H1 (cell line): ENCODE data around the gene CST8. TPM values are rescaled to one million over a fixed set of nuclear protein-coding genes. Genes with fewer than 3 reads are reported as not detected.

Experiments
- BACH1 ChIP-seq: IDR thresholded peaks from 2 replicates; pipeline ENCODE4 v1.6.1; 2012; ENCODE audit warnings: low read length, improper control_type of control experiment
- SUZ12 ChIP-seq: fragments of 200-600 bp; sonication (generic); IDR thresholded peaks from 2 replicates; pipeline ENCODE4 v1.6.1; 2012; ENCODE audit warnings: mild to moderate bottlenecking, inconsistent platforms, low read length, moderate library complexity, mixed read lengths
- polyA plus RNA-seq, 7 experiments: library from polyadenylated mRNA; depleted of rRNA in 3 of 7; stranded (reverse) in 5 of 7; unstranded in 2 of 7; fragments of >200 nt in 5 of 7; fragments of 200-250 nt in 2 of 7; gene quantifications; 1 replicate in 5 of 7; 2 replicates in 1 of 7; 4 replicates in 1 of 7; pipeline versions ENCODE4 v1.2.1 to v1.2.3, GENCODE V29; 2011 to 2013; ENCODE audit warnings: missing spikeins in 2 of 7, mixed read lengths in 2 of 7
- total RNA-seq: library from RNA; stranded (reverse); fragmentation: NEBNext Ultra II Directional; extraction: Animal tissue kit (Norgen Biotek cat#: 25700); gene quantifications from 2 replicates; pipeline ENCODE4 v1.2.1, GENCODE V29; 2021
- TF ChIP-seq, protein P1 (sequence below): fragments of 300-600 bp; sonication (generic); IDR thresholded peaks from 2 replicates; pipeline ENCODE4 v1.7.1; 2012; ENCODE audit warnings: low read length, moderate library complexity, mild to moderate bottlenecking, inconsistent platforms; ENCODE audit not compliant: insufficient replicate concordance

Gene CST8
- total and polyA plus RNA-seq, 2 of the 8 experiments (the other 6 are each of a cell fraction or from before 2014, with no cell fraction given), result not detected

- TF ChIP-seq, protein P1, sequence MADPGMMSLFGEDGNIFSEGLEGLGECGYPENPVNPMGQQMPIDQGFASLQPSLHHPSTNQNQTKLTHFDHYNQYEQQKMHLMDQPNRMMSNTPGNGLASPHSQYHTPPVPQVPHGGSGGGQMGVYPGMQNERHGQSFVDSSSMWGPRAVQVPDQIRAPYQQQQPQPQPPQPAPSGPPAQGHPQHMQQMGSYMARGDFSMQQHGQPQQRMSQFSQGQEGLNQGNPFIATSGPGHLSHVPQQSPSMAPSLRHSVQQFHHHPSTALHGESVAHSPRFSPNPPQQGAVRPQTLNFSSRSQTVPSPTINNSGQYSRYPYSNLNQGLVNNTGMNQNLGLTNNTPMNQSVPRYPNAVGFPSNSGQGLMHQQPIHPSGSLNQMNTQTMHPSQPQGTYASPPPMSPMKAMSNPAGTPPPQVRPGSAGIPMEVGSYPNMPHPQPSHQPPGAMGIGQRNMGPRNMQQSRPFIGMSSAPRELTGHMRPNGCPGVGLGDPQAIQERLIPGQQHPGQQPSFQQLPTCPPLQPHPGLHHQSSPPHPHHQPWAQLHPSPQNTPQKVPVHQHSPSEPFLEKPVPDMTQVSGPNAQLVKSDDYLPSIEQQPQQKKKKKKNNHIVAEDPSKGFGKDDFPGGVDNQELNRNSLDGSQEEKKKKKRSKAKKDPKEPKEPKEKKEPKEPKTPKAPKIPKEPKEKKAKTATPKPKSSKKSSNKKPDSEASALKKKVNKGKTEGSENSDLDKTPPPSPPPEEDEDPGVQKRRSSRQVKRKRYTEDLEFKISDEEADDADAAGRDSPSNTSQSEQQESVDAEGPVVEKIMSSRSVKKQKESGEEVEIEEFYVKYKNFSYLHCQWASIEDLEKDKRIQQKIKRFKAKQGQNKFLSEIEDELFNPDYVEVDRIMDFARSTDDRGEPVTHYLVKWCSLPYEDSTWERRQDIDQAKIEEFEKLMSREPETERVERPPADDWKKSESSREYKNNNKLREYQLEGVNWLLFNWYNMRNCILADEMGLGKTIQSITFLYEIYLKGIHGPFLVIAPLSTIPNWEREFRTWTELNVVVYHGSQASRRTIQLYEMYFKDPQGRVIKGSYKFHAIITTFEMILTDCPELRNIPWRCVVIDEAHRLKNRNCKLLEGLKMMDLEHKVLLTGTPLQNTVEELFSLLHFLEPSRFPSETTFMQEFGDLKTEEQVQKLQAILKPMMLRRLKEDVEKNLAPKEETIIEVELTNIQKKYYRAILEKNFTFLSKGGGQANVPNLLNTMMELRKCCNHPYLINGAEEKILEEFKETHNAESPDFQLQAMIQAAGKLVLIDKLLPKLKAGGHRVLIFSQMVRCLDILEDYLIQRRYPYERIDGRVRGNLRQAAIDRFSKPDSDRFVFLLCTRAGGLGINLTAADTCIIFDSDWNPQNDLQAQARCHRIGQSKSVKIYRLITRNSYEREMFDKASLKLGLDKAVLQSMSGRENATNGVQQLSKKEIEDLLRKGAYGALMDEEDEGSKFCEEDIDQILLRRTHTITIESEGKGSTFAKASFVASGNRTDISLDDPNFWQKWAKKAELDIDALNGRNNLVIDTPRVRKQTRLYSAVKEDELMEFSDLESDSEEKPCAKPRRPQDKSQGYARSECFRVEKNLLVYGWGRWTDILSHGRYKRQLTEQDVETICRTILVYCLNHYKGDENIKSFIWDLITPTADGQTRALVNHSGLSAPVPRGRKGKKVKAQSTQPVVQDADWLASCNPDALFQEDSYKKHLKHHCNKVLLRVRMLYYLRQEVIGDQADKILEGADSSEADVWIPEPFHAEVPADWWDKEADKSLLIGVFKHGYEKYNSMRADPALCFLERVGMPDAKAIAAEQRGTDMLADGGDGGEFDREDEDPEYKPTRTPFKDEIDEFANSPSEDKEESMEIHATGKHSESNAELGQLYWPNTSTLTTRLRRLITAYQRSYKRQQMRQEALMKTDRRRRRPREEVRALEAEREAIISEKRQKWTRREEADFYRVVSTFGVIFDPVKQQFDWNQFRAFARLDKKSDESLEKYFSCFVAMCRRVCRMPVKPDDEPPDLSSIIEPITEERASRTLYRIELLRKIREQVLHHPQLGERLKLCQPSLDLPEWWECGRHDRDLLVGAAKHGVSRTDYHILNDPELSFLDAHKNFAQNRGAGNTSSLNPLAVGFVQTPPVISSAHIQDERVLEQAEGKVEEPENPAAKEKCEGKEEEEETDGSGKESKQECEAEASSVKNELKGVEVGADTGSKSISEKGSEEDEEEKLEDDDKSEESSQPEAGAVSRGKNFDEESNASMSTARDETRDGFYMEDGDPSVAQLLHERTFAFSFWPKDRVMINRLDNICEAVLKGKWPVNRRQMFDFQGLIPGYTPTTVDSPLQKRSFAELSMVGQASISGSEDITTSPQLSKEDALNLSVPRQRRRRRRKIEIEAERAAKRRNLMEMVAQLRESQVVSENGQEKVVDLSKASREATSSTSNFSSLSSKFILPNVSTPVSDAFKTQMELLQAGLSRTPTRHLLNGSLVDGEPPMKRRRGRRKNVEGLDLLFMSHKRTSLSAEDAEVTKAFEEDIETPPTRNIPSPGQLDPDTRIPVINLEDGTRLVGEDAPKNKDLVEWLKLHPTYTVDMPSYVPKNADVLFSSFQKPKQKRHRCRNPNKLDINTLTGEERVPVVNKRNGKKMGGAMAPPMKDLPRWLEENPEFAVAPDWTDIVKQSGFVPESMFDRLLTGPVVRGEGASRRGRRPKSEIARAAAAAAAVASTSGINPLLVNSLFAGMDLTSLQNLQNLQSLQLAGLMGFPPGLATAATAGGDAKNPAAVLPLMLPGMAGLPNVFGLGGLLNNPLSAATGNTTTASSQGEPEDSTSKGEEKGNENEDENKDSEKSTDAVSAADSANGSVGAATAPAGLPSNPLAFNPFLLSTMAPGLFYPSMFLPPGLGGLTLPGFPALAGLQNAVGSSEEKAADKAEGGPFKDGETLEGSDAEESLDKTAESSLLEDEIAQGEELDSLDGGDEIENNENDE, result no peak
- TF ChIP-seq BACH1 (no peak), SUZ12 (no peak)
Observed at GRCh38 chr20:23442436-23442835, 48.5 kb upstream of the CST8 start (continued).
